NOMO-1 treated with dmso at 0.1 percent for 144 hours (cell line): ENCODE measurements around the gene OSBP2.
"Not testable (repeated sequence)": the region's sequence is repeated elsewhere in the genome, so short reads cannot be mapped to it uniquely, and the experiment has no call there.

Source experiments
- DNase-seq: peaks from one replicate; lab custom pipeline; 2025; ENCODE audit not compliant: unreplicated experiment; lab: John Stamatoyannopoulos, UW

Gene OSBP2

GRCh38 chr22:30717331-30717921 lies 22.8 kb downstream of the OSBP2 start:
- DNase-seq: no peak

GRCh38 chr22:30717952-30718351 lies 23.3 kb downstream of the OSBP2 start:
- no peak for DNase-seq

DNA sequence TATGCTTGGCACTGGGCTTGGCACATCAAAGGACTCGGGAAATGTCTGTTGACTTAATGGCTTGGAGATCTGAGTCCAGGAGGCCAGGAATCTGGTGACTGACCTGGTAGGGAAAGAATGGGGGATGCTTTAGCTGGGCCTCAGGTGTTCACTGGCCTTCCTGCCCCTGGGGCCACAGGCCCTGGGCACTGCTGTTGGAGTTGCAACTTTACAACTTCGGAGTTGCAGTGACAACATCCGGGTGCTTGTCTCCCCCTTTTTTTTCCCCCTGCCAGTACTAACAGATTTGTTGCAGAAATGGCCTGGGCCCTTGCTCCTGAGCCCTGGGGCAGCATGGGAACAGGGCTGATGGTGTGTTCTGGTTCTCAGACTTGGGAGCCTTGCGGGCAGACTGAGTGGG lies 23.8 kb downstream of the OSBP2 start:
- no peak for DNase-seq

DNA sequence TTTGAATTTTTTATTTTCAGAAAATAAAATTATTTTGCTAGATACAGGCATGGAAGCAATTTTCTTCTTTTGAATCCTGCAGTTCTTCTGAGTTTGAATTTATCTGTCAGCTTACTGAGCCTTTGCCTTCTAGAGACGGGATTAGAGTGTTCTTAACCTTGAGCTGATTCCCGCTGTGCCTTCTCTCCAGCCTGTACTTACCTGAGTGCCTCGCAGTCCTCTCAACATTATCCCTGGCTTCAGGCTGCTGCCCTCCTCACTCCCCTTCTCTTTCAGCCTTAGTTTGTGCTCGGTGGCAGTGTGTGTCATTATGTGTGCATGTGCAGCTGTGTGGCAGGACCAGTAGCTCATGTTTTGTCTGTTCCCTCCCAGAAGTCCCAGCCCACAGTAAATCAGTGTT lies 24.3 kb downstream of the OSBP2 start:
- no peak for DNase-seq

DNA sequence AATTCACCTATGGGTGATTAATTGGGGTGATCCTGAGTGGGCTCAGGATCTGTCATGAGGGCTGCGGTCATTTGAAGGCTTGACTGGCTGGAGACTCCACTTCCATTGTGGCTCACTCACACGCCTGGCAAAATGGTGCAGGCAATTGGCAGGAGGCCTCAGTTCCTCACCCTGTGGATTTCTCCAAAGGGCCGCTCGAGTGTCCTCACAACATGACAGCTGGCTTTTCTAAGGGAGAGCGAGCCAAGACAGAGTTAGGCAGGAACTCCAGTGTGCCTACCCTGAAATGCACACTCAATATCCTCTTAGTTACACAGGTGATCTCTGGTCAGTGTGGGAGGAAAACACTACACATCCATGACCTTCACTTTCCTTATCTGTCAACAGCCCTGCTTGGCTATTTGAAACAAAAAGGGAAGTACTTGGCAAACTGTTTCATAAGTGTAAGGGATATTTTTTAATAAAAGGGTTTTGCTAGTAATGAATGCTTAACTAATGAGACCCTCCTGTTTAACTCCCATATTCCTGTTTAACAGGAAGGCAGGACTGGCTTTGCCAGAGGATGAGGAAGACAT lies 25.7 kb downstream of the OSBP2 start:
- no peak for DNase-seq

GRCh38 chr22:30721741-30722140 lies 27.1 kb downstream of the OSBP2 start:
- no peak for DNase-seq

DNA sequence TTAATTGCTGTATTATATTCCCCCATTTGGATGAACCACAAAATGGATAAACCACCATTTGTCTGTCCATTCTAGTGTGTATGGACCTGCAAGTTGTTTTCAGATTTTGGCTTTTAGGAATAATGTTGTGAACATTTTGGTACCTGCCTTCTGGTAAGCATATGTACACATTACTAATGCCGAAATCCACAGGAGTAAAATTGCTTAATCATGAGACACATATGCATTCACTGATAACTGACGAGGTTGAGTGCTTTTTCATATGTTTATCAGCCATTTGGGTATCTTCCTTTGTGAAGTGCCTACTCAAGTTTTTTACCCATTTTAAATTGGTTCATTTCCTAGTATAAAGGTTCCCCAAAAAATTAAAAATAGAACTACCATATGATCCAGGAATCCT lies 34.2 kb downstream of the OSBP2 start:
- DNase-seq: no peak

DNA sequence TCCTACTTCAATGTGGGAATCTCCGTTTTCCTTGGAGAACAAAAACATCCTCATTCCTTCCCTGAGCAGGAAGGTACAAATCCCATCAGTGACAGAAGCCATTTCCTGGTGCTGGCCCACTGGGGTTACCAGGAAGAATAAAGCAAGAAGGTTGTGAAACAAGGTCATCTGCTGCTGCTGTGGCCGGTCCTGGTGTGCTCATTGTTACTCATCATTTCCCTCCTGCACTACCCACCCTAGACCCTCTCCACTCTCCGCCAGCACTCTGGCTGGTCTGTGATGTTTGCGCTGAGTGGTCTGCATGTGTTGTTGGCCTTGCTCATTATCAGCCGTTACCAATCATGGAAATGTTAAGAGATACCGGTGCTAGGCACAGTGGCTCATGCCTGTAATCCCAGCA lies 37.0 kb downstream of the OSBP2 start:
- no peak for DNase-seq

- no peak for DNase-seq
Measured at GRCh38 chr22:30732426-30732825, 37.8 kb downstream of the OSBP2 start.

DNA sequence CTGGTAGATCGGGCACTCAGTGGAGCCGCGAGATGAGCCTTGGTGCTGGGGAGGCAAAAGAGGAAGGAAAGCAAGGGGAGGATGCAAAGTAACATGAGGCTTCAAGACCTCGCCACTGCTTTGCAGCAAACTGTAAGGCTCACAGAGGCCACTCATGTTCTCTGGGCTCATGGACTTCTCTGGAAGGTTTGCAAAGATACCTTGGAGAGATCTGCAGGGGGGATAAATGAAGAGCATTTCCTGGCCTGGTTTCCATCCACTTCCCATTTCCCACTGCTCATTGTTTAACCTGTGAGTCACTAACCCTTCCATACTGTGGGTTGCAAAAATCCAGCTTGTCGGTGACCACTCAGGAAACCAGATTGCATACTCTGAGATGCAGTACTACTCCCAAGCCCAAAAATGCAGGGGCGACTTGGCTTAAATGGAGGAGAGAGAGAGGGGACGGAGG lies 38.5 kb downstream of the OSBP2 start:
- DNase-seq: peak; percentile 31

DNA sequence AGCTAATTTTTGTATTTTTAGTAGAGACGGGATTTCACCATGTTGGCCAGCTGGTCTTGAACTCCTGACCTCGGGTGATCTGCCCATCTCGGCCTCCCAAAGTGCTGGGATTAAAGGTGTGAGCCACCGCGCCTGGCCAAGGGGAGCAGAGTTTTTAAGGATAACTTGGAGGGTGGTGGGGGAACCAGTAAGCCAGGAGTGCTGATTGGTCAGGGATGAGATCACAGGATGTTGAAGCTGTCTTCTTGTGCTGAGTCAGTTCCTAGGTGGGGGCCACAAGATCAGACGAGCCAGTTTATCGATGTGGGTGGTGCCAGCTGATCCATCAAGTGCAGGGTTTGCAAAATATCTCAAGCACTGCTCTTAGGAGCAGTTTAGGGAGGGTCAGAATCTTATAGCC lies 45.3 kb downstream of the OSBP2 start:
- DNase-seq: not testable (repeated sequence)

DNA sequence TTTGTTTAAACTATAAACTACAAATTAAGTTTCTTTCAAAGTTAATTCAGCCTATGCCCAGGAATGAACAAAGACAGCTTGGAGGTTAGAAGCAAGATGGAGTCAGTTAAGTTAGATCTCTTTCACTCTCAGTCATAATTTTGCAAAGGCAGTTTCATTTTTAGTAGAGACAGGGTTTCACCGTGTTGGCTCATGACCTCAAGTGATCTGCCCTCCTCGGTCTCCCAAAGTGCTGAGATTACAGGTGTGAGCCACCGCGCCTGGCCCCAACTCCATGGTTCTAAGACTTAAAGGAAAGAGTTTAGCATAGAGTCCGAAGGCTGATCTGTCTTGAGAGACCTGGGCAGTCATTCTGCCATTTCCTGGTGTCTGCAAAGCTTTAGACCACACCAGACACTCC lies 45.8 kb downstream of the OSBP2 start:
- not testable (repeated sequence) for DNase-seq

- DNase-seq: no peak
Measured at GRCh38 chr22:30742291-30743256, 47.9 kb downstream of the OSBP2 start.

- DNase-seq: no peak
Measured at GRCh38 chr22:30743257-30744020, 48.8 kb downstream of the OSBP2 start.

DNA sequence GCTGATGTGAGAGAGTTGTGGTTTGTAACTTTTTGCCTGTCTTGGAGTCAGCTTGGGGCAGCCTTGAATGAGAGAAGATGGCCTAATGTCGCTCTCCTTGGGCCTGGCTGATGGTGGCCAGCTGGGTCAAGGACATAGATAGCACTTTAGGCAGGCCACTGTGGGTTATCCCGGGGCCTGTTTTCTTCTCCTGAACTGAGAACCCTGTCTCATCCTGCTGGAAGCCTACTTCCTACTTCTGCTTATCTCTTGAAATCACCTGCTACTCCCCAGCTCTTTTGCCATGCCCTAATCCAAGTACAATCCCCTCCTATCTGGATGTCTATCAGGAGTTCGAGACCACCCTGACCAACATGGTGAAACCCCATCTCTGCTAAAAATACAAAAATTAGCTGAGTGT lies 49.5 kb downstream of the OSBP2 start:
- DNase-seq: no peak

DNA sequence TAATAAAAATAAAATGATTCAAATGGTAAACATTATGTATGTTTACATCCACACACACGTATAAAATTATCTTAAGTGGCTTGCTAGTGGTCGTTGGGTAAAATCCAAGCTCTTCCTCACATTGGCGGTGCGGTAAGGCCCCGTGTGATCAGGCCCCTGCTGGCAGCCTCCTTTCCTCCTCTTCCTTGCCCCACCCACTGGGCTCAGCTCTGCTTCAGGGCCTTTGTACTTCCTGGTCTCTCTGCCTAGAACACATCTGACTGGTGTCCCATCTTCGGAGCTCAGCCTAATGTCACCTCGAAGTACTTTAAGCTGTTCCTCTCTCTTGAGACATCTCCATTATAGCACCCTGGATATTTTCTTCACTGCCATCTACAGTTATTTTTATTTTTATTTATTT lies 52.8 kb downstream of the OSBP2 start:
- no peak for DNase-seq

- DNase-seq: no peak
Measured at GRCh38 chr22:30749272-30749671, 54.6 kb downstream of the OSBP2 start.

- no peak for DNase-seq
Measured at GRCh38 chr22:30749849-30750248, 55.2 kb downstream of the OSBP2 start.

GRCh38 chr22:30751529-30751928 lies 56.9 kb downstream of the OSBP2 start:
- DNase-seq: no peak

GRCh38 chr22:30752771-30753170 lies 58.1 kb downstream of the OSBP2 start:
- DNase-seq: no peak

DNA sequence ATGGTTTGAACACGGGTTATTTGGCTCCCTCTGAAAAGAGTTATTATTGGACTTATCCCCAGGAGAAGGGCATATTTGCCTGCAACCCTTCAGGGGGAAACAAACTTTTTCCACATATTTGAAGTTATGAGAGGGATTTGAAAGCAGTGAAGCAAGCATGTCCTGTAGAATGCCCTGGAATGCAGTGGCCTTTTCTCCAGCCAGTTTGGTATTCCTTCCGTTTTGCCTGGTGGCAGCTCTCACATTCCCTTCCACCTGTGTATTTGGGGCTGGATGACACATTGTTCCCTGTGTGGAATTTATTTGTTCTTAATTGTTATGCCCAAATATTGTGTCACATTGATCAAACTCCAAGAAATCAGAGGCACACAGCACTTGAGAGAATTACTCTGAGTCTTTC lies 59.0 kb downstream of the OSBP2 start:
- no peak for DNase-seq
